Mammary epithelial cell (primary cell): Measurements from ENCODE around the gene TMEM9B.

Source experiments
- CTCF ChIP-seq, 2 donors: IDR thresholded peaks in 1 of 2; conservative IDR thresholded peaks in 1 of 2; 2 replicates each; pipeline ENCODE4 v1.5.1; 2011 to 2012; ENCODE audit warnings: inconsistent platforms in 2 of 2, low read length in 2 of 2, mild to moderate bottlenecking in 2 of 2, control low read depth in 1 of 2, low read depth in 1 of 2; ENCODE audit not compliant: insufficient read depth in 1 of 2; ENCODE audit errors: extremely low read depth in 1 of 2
- EZH2 ChIP-seq: IDR thresholded peaks from 2 replicates; pipeline ENCODE4 v1.6.1; 2012; ENCODE audit warnings: low read length, inconsistent platforms, borderline replicate concordance

GRCh38 chr11:8971196-8971923, 7.1 kb upstream of the TMEM9B start:
- TF ChIP-seq CTCF (conservative IDR thresholded peaks at IDR 0.05 in 1 of 2, IDR thresholded peaks at IDR 0.05 in 1 of 2; ENCODE audit: extremely low read depth in 1 of 2, insufficient read depth in 1 of 2, low read depth in 1 of 2, low read length in 2 of 2) (no peak), EZH2 (no peak)
